HG03565 (cell line): ENCODE data around the gene PACRG.
A peak's percentile ranks its signal among the peaks of the same experiment; 100 is the strongest.

ENCODE experiments used
- ATAC-seq: cut with Tn5 transposase; IDR thresholded peaks from one replicate; pipeline ENCODE4 v1.9.1; 2021; ENCODE audit warnings: mild to moderate bottlenecking, moderate library complexity; ENCODE audit not compliant: unreplicated experiment

PACRG gene

GRCh38 chr6:163260111-163260895 is 532.5 kb downstream of the PACRG start:
- no peak for ATAC-seq

DNA sequence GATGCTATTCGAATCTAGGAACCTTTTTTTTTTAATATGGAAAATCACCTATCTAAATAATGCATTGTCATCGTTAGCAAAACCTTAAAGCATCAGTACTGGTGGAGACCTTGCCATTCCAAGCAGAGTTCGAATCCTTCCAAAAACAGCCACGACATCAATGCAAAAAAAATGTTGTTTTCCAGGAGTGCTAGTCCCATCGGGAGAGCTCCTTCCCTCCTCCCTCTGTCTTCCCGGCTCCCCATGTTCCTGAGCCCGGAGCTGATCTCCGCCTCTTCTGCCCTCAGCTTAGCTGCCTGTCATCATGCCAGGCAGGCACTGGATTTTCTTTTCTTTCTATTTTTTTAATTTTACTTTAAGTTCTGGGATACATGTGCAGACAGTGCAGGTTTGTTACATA is 533.1 kb downstream of the PACRG start:
- no peak for ATAC-seq

GRCh38 chr6:163261361-163261760 is 533.6 kb downstream of the PACRG start:
- ATAC-seq: no peak

- no peak for ATAC-seq
Observed at GRCh38 chr6:163262080-163262479, 534.3 kb downstream of the PACRG start.

DNA sequence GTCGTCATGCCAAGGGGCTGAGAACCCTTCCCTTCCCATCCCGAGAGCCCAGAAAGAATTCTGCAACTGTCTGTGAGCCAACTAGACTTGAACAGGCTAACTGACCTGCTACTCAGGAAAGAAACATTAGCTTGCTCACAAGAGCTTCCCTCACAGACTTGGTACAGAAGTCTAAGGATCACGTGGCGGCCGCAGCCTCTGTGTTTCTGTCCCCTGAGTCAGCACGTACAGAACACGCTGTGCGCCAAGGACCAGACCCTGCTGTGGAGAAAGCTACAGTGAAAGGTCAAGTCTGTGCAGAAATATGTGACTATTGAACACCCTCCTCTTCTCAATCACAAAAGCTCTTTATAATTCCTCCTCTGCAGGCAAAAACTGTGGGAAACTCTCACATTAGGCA is 535.4 kb downstream of the PACRG start:
- ATAC-seq: no peak

DNA sequence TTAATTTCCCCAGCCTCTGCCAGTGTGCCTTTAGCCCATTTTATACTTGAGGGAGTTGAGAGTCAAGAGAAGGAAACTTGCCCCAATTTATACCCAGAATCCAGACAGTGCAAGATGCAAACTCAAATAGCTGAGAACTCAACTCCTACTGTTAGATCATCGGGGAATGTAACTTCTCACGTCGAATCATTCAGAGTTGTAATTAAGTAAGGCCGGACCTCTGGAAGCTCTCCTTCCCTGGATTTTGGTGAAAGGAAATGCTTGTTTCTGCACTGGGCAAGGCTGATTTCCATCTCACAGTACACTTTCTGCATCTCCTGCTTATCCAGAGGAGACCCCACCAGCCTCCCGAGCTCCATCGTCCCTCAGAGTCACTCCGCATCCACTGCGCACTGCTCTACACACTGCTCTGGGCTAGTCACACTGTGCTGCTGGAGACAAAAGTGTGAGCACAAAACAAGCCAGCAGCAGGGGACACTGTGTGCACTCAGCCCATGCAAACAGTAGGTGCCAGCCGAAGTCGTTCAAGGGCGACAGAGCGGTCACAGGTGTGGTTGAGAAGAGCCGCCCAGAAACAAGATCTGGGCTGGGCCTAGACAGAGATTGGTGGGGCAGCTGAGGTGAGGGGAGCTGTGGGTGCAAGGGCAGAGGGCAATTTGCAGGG is 536.4 kb downstream of the PACRG start:
- ATAC-seq: no peak

GRCh38 chr6:163264662-163265035 is 536.9 kb downstream of the PACRG start:
- ATAC-seq: no peak

- ATAC-seq: no peak
Observed at GRCh38 chr6:163281634-163282033, 553.9 kb downstream of the PACRG start.

- no peak for ATAC-seq
Observed at GRCh38 chr6:163282672-163283071, 554.9 kb downstream of the PACRG start.

DNA sequence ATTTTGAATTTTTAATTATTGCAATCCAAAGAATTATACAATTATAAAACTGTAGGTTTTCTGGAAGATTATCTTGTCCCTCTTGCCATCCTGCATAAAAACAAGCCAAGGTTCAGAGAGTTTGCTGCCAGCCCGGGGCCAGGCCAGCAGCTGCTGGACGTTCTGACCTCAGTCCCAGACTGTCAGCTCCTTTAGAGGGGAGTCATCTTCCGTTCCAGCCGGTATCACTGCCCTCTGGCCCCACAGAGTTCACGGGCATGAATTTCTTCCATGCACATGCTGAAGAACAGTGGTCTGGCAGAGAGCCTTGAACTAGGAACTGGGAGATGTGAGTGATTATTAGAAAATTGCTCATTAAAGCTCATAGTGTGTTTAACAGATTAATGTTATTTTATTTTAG is 556.4 kb downstream of the PACRG start:
- no peak for ATAC-seq

GRCh38 chr6:163285691-163286090 is 557.9 kb downstream of the PACRG start:
- no peak for ATAC-seq

- no peak for ATAC-seq
Observed at GRCh38 chr6:163287626-163288025, 559.9 kb downstream of the PACRG start.

DNA sequence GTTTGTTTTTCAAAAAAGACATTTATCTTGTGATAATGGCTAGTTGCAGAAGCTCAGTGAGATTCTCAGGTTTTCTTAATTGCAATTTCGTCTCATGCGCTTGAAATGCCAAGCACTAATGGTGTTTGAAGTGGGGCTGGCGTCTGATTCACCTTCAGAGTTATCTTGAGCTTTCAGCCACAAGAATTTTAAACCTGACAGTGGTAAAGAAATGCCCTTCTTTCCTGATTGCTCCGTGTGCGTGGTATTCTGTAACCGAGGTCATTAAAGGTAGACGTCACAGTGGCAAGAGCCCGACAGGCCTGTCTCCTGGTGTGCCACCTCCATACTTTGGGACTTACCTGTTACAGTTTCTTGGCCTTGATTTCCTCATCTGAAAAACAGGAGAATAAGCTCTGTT is 560.3 kb downstream of the PACRG start:
- ATAC-seq: no peak

GRCh38 chr6:163288915-163289314 is 561.1 kb downstream of the PACRG start:
- ATAC-seq: no peak

DNA sequence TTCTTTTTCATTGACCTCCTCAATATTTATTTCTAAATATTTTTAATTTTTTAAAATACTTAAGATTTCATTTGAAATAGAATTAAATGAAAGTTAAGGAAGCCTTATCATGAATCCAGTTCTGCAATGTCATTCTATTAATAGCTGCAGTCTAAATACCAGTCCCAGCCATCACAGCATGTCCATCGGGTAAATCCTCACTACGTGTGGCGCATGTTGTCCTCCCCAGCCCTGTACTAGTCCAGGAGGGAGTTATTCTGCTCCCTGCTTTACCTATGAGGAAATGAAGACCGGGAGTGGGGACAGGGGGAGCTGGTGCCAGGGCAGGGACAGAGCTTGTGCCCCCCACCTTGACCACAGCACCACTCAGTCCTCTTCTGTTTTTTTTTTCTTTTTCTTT is 561.7 kb downstream of the PACRG start:
- no peak for ATAC-seq

DNA sequence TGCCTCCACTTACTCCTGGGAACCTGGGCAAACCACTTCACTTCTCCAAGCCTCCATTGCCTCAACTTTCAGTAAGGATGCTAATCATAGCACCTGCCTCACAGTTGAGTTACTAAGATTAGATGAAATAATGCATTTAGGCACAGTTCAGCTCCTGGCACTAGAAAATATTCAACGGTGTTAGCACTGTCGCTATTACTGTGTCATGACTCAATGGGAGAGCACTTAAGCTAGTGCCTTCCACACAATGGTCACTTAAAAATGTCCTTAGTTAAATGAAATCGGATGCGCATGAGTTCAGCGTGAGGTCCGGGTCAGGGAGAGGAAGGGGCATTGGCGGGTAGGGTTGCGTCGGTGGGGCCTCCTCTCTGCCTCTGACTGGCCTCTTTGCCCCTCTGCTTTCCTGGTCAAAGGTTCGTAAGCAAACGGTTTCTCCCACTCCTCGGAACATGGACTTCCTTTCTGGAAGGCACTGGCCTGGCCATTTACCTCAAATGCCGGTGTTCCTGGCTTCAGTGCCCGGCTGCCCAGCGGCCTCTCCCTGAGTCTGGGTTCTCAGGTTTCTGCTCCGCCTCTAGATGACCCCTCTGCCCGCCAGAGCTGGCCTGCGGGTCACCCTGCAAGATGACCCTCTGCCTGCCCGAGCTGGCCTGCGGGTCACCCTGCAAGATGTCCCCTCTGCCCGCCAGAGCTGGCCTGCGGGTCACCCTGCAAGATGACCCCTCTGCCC is 562.9 kb downstream of the PACRG start:
- ATAC-seq: no peak

DNA sequence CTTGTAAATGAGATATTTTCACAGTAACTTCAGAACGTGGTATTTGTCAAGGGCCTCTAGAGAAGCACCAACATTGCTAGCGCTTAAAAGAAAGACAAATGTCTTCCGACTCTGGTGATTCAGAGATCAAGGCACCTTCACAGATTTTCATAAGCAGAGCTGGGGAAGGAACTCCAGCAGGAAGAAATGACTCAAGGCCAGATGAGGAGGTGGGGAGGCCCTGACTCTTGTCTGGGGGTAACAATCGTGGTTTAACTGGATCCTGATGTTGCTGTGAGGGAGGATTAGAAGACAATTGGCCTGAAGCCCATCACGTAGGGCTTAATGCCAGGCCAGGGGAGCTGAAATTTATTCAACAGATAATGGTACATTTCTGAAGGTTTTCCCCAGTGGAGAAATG is 563.8 kb downstream of the PACRG start:
- ATAC-seq: no peak

DNA sequence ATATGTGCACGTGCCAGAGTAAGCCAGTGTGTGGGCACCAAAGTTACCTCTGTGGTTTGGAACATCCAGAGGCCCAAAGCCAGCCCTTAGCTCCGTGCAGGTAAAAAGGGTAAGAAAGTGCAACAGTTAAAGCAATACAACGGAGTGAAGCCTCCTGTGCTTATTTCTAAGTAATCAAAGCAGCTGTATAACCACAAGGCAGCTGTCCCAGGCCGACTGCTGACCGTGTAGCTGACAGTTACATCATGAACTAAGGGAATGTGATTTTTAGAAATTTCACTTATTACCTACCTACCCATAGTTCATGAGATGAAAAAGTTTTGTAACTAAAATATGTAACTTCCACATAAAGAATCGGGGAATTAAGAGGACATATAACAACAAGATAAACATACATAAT is 565.5 kb downstream of the PACRG start:
- ATAC-seq: no peak

- peak; percentile 43 for ATAC-seq
Observed at GRCh38 chr6:163294734-163295133, 567.0 kb downstream of the PACRG start.

GRCh38 chr6:163296835-163297519 is 569.2 kb downstream of the PACRG start:
- no peak for ATAC-seq

DNA sequence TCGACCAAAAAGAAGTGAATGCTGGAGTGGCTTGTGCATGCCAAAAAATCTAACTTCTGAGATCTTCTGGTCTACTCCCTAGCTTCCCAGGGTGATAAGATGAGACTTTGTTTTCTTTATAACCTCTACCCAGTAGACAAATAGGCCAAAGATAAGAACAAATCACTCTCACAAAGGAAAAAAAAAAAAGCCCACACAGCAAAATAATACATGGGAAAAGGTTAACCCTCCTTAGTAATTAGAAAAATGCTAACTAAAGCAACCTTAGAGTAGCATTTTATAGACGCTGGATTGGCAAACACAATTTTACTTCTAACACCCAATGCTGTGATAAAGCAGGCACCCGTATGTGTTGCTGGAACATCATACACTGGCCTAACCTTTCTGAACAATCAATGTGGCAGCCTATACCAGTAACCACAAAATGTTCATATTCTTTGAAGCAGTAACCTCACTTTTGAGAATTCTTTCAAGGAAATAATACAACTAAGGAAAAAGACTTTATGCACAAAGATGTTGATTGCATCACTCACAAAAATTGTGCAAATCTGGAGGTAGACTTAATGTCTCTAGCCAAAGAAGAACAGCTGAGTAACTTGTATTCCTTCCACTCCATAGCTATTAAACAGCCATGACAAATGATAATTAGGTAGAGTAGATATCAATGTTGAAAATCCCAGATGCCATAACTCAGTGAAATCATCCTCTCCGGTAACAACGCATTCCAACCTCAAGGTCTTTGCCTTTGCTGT is 570.5 kb downstream of the PACRG start:
- no peak for ATAC-seq
